RWPE2 (cell line): ENCODE data around the gene PMS1.
"Not testable (repeated sequence)": the region's sequence is repeated elsewhere in the genome, so short reads cannot be mapped to it uniquely, and the experiment has no call there.

ENCODE experiments used
- ATAC-seq: fragments of 200-7000 bp; cut with Tn5 transposase; 3 replicates; pipeline ENCODE4 v1.9.1; 2021; ENCODE audit warnings: low read depth
- DNase-seq: peaks from one replicate; pipeline ENCODE4 v3.0.0-alpha.2; 2020; ENCODE audit warnings: low spot score
- H3K27ac ChIP-seq: fragments of 450-650 bp; 2 replicates; pipeline ENCODE4 v1.5.1; 2017; ENCODE audit warnings: mild to moderate bottlenecking; ENCODE audit not compliant: poor library complexity, severe bottlenecking
- H3K27me3 ChIP-seq: fragments of 250-450 bp; sonication (Bioruptor Pico); 2 replicates; pipeline ENCODE4 v1.5.1; 2021; ENCODE audit warnings: mild to moderate bottlenecking, moderate library complexity; ENCODE audit not compliant: insufficient read depth, poor library complexity, severe bottlenecking
- H3K36me3 ChIP-seq: fragments of 250-450 bp; sonication (Bioruptor Pico); 2 replicates; pipeline ENCODE4 v1.5.1; 2020; ENCODE audit warnings: low read depth, mild to moderate bottlenecking, moderate library complexity
- H3K4me1 ChIP-seq: fragments of 250-450 bp; sonication (Bioruptor Pico); 2 replicates; pipeline ENCODE4 v1.5.1; 2021; ENCODE audit warnings: mild to moderate bottlenecking, moderate library complexity; ENCODE audit not compliant: insufficient read depth, poor library complexity, severe bottlenecking
- H3K4me3 ChIP-seq: fragments of 250-450 bp; sonication (Bioruptor Pico); 2 replicates; pipeline ENCODE4 v1.5.1; 2021; ENCODE audit warnings: mild to moderate bottlenecking, moderate library complexity; ENCODE audit not compliant: severe bottlenecking
- H3K9me3 ChIP-seq: fragments of 250-450 bp; sonication (Bioruptor Pico); 2 replicates; pipeline ENCODE4 v1.5.1; 2021; ENCODE audit warnings: mild to moderate bottlenecking, moderate library complexity; ENCODE audit not compliant: severe bottlenecking
- CTCF ChIP-seq: fragments of 450-650 bp; IDR thresholded peaks from one replicate; pipeline ENCODE4 v1.5.1; 2017; ENCODE audit warnings: mild to moderate bottlenecking, moderate library complexity; ENCODE audit not compliant: poor library complexity, severe bottlenecking

The PMS1 gene

GRCh38 chr2:189880429-189880828 lies 96.2 kb downstream of the PMS1 start:
- Histone ChIP-seq H3K9me3 (no peaks in the 10 kb centered on the region), H3K27me3 (no peaks in the 10 kb centered on the region), H3K36me3 (peaks cover 5% of the 10 kb centered on the region; the same call in 1 of the 2 replicates), H3K4me3 (no peak overlapping the region), H3K4me1 (no peaks in the 10 kb centered on the region), H3K27ac (no peak overlapping the region)
- no peak for TF ChIP-seq CTCF
- ATAC-seq (no peak), DNase-seq (no peak)

GRCh38 chr2:189880832-189881492 lies 96.7 kb downstream of the PMS1 start:
- Histone ChIP-seq H3K36me3 (peaks cover 5% of the 10 kb centered on the region; the same call in 1 of the 2 replicates), H3K27ac (no peak overlapping the region), H3K9me3 (no peaks in the 10 kb centered on the region), H3K4me3 (no peak overlapping the region), H3K27me3 (no peaks in the 10 kb centered on the region), H3K4me1 (no peaks in the 10 kb centered on the region)
- no peak for DNase-seq
- ATAC-seq, result no peak
- TF ChIP-seq CTCF, result no peak

- no peak for ATAC-seq
- no peak for TF ChIP-seq CTCF
- DNase-seq, result no peak
- H3K4me1 ChIP-seq, result no peaks in the 10 kb centered on the region
- no peaks in the 10 kb centered on the region for H3K27me3 ChIP-seq
- no peaks in the 10 kb centered on the region for H3K36me3 ChIP-seq
- no peak overlapping the region for H3K4me3 ChIP-seq
- no peak overlapping the region for H3K27ac ChIP-seq
- no peaks in the 10 kb centered on the region for H3K9me3 ChIP-seq
Observed at GRCh38 chr2:189885368-189885767, 101.1 kb downstream of the PMS1 start.

GRCh38 chr2:189892546-189893294 lies 108.5 kb downstream of the PMS1 start:
- H3K36me3 ChIP-seq, ATAC-seq, H3K9me3 ChIP-seq, H3K4me1 ChIP-seq, DNase-seq, H3K27me3 ChIP-seq, H3K4me3 ChIP-seq, H3K27ac ChIP-seq: not testable (repeated sequence)

GRCh38 chr2:189896809-189897208 lies 112.6 kb downstream of the PMS1 start:
- Histone ChIP-seq H3K27me3 (no peaks in the 10 kb centered on the region), H3K4me3 (no peak overlapping the region), H3K27ac (no peak overlapping the region), H3K36me3 (no peaks in the 10 kb centered on the region), H3K4me1 (peaks cover 10% of the 10 kb centered on the region), H3K9me3 (no peaks in the 10 kb centered on the region)
- ATAC-seq, result no peak
- DNase-seq, result no peak
- no peak for TF ChIP-seq CTCF
